OCI-M1 (cell line): ENCODE results near the gene MLIP.

Experiments used
- DNase-seq: peaks from one replicate; lab custom pipeline; 2025; lab: John Stamatoyannopoulos, UW

MLIP gene

GRCh38 chr6:54284161-54284860 is 173.1 kb downstream of the MLIP start:
- DNase-seq: no peak

GRCh38 chr6:54285595-54285994 is 174.4 kb downstream of the MLIP start:
- DNase-seq: no peak

- DNase-seq: no peak
Measured at GRCh38 chr6:54286141-54286540, 174.9 kb downstream of the MLIP start.

GRCh38 chr6:54288474-54288873 is 177.2 kb downstream of the MLIP start:
- DNase-seq: no peak

- no peak for DNase-seq
Measured at GRCh38 chr6:54289426-54289825, 178.2 kb downstream of the MLIP start.

- DNase-seq: peak; percentile 62
Measured at GRCh38 chr6:54291146-54291545, 179.9 kb downstream of the MLIP start.

GRCh38 chr6:54291738-54292137 is 180.5 kb downstream of the MLIP start:
- no peak for DNase-seq

- DNase-seq: no peak
Measured at GRCh38 chr6:54294965-54295532, 183.8 kb downstream of the MLIP start.

- peak; percentile 27 for DNase-seq
Measured at GRCh38 chr6:54299542-54300269, 188.5 kb downstream of the MLIP start.

GRCh38 chr6:54301770-54302169 is 190.5 kb downstream of the MLIP start:
- no peak for DNase-seq

- no peak for DNase-seq
Measured at GRCh38 chr6:54307439-54307910, 196.2 kb downstream of the MLIP start.

GRCh38 chr6:54308289-54308985 is 197.2 kb downstream of the MLIP start, which contains the start of gene TINAG:
Gene TINAG (plus strand): TSS chr6:54308441. CDS start chr6:54308551, 110 bp downstream.
- DNase-seq: no peak

GRCh38 chr6:54308986-54309315 is 197.7 kb downstream of the MLIP start:
- no peak for DNase-seq

GRCh38 chr6:54310377-54311152 is 199.3 kb downstream of the MLIP start:
- DNase-seq: no peak

GRCh38 chr6:54315656-54316055 is 204.4 kb downstream of the MLIP start:
- no peak for DNase-seq
